ENCODE measurements around the gene SLC8B1. TPM values are rescaled to one million over a fixed set of nuclear protein-coding genes. Genes with fewer than 3 reads are reported as not detected.

Gene SLC8B1
- total and polyA plus RNA-seq, 9 of the 15 experiments (the other 6 are each of a cell fraction or from before 2014, with no cell fraction given) = 0.86 to 34.1 (median 18.5) TPM

- TF ChIP-seq, protein P1, sequence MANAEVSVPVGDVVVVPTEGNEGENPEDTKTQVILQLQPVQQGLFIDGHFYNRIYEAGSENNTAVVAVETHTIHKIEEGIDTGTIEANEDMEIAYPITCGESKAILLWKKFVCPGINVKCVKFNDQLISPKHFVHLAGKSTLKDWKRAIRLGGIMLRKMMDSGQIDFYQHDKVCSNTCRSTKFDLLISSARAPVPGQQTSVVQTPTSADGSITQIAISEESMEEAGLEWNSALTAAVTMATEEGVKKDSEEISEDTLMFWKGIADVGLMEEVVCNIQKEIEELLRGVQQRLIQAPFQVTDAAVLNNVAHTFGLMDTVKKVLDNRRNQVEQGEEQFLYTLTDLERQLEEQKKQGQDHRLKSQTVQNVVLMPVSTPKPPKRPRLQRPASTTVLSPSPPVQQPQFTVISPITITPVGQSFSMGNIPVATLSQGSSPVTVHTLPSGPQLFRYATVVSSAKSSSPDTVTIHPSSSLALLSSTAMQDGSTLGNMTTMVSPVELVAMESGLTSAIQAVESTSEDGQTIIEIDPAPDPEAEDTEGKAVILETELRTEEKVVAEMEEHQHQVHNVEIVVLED (CRISPR knock-in tag; IDR thresholded peaks at IDR 0.05) = no peak
- TF ChIP-seq ELF1 (tag; IDR thresholded peaks at IDR 0.05) (peak; percentile 85), YY1 (IDR thresholded peaks at IDR 0.05; ENCODE audit: borderline replicate concordance in 1 of 3, control insufficient read depth in 1 of 3, extremely low read depth in 1 of 3, insufficient read depth in 3 of 3, insufficient read length in 1 of 3, insufficient replicate concordance in 2 of 3, low read depth in 1 of 3, low read length in 2 of 3) (peak in 2 of 3 experiments; percentile 33 to 52), ZNF717 (CRISPR knock-in tag; IDR thresholded peaks at IDR 0.05) (no peak), COPS2 (conservative IDR thresholded peaks at IDR 0.05) (no peak), SMAD3 (CRISPR knock-in tag; conservative IDR thresholded peaks at IDR 0.05) (no peak), ZNF695 (CRISPR knock-in tag; IDR thresholded peaks at IDR 0.05) (no peak), POLR2AphosphoS2 (IDR thresholded peaks at IDR 0.05; ENCODE audit: low read length) (no peak), PBX2 (CRISPR knock-in tag; IDR thresholded peaks at IDR 0.05; ENCODE audit: low read depth) (no peak), PBX2 (tag; conservative IDR thresholded peaks at IDR 0.05; ENCODE audit: low read depth) (no peak), TAL1 (IDR thresholded peaks at IDR 0.05) (no peak), NCOA6 (IDR thresholded peaks at IDR 0.05) (no peak), USF2 (CRISPR knock-in tag; IDR thresholded peaks at IDR 0.05) (peak; percentile 97), ELF4 (CRISPR knock-in tag; IDR thresholded peaks at IDR 0.05) (no peak), SP1 (CRISPR knock-in tag; IDR thresholded peaks at IDR 0.05) (peak; percentile 81; the same call in 1 of the 2 replicates), RERE (CRISPR knock-in tag; IDR thresholded peaks at IDR 0.05; ENCODE audit: borderline replicate concordance) (no peak), TAF1 (IDR thresholded peaks at IDR 0.05; ENCODE audit: control insufficient read depth, extremely low read depth, insufficient read depth, low read length, severe bottlenecking) (no peak)
These were observed 23.6 kb upstream of the SLC8B1 start, which contains the start of gene PLBD2 (continued) for GRCh38 chr12:113358381-113359132.

All from K562 (cell line).